Coronary artery (tissue), 2 donors: ENCODE data around the gene STON2.

Source experiments
- DNase-seq: peaks from one replicate; pipeline ENCODE4 v3.0.0-alpha.2; 2017; ENCODE audit warnings: low spot score
- H3K27ac ChIP-seq, 2 donors: fragments of 200-600 bp; sonication (generic); one replicate each; pipeline ENCODE4 v1.5.1; 2016 to 2019
- H3K4me3 ChIP-seq: fragments of 200-600 bp; sonication (generic); 2 replicates; pipeline ENCODE4 v1.5.1; 2016; ENCODE audit warnings: mild to moderate bottlenecking, moderate library complexity
- TF ChIP-seq, protein P1 (sequence below): fragments of 200-600 bp; sonication (generic); IDR thresholded peaks from one replicate; pipeline ENCODE4 v1.5.1; 2019; ENCODE audit warnings: antibody characterized with exemption

The STON2 gene

DNA sequence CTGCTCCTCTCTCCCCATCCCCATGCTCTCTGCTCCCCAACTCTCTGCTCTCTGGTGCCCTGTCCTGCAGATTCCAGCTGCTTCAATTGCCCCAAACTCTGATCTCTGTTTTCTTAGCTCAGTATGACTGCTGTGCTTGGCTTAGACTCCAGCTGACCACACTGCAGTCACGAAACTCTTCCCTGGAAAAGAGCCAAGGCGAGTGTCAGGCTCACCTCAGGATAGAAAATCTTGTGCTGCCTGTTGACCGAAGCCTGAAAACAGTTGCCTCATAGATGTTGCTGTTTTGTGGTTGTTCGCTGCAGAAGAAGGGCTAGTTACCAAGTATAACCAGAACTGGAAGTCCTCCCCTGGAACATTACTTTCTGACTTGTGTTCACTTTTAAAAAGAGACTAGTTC lies 6.7 kb upstream of the STON2 start:
- TF ChIP-seq, protein P1, sequence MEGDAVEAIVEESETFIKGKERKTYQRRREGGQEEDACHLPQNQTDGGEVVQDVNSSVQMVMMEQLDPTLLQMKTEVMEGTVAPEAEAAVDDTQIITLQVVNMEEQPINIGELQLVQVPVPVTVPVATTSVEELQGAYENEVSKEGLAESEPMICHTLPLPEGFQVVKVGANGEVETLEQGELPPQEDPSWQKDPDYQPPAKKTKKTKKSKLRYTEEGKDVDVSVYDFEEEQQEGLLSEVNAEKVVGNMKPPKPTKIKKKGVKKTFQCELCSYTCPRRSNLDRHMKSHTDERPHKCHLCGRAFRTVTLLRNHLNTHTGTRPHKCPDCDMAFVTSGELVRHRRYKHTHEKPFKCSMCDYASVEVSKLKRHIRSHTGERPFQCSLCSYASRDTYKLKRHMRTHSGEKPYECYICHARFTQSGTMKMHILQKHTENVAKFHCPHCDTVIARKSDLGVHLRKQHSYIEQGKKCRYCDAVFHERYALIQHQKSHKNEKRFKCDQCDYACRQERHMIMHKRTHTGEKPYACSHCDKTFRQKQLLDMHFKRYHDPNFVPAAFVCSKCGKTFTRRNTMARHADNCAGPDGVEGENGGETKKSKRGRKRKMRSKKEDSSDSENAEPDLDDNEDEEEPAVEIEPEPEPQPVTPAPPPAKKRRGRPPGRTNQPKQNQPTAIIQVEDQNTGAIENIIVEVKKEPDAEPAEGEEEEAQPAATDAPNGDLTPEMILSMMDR = no peak
- H3K27ac ChIP-seq = peak overlapping the region in 1 of 2 donors; percentile 2
- H3K4me3 ChIP-seq = no peak overlapping the region
- DNase-seq = no peak

DNA sequence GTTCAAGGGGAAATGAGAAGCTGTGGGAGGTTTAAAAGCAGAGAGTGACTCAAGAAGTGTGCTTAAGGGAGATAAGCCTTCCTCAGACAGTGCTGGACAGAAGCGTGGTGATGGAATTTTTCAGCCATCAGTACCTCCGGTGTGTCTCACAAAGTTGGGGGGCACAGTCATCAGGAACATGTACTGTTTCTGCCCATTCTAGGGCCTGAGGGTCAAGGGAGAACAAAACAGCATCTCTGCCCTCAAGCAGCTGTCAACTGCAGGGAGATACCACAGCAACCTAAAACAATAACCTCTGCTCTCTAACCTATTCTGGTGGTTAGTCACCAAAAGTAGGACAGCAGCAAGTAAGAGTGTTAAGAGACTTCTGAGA lies 2.0 kb upstream of the STON2 start:
- no peak for DNase-seq
- peak overlapping the region in 1 of 2 donors; percentile 74 for H3K27ac ChIP-seq
- no peak overlapping the region for H3K4me3 ChIP-seq
- TF ChIP-seq, protein P1 = no peak

DNA sequence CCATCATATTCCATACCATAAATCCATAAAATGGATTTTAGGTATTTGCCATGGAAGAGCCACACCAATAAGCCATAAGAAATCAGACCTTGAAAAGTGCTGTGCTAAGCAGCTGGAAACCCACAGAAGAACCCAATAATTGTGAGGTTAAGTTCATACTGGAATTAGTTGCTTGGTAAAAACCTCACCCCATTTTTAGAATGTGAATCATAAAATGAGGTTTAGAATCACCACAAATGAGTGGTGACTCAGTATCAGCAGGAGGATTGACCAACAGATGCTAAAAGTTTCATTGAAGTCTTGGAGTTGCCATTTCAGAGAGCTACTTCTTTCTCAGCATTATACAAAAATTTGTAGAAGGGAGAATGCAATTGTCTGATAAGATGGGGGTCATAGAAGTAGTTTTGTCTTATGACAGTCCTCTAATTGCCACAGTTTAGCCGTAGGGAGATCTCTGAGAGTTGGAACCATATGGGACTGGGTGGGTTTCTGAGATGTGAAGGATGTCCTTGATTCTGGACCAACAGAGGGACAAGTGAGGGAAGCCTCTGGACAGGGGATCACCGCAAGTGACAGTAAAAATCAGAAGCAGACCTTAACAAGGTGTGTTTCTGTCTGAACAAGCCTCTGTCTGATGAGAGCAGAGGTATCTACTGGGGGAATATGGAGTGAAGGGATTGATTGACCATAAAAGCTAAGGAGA lies 1.4 kb upstream of the STON2 start:
- no peak overlapping the region for H3K4me3 ChIP-seq
- peak overlapping the region in 1 of 2 donors; percentile 74 for H3K27ac ChIP-seq
- TF ChIP-seq, protein P1 = no peak
- no peak for DNase-seq

DNA sequence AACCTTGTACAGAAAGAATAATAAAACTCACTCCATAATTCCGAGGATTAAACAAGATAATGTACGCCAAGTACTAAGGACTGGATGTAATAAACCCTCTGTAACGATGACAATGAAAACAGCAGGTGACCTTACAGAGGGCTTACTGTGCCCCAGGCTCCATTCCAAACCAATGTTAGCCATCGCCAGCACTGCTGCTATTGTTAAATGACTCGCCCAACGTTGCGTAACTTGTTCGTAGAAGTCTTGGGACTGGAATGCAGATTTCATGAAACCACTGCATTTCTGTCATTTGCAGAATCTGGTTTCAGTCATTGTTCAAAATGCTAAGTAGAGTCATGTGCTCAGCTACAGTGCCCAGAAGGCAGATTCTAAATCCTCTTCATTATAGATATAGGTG lies 728 bp upstream of the STON2 start:
- Histone ChIP-seq H3K27ac (peak overlapping the region; percentile 9 to 74), H3K4me3 (no peak overlapping the region)

DNA sequence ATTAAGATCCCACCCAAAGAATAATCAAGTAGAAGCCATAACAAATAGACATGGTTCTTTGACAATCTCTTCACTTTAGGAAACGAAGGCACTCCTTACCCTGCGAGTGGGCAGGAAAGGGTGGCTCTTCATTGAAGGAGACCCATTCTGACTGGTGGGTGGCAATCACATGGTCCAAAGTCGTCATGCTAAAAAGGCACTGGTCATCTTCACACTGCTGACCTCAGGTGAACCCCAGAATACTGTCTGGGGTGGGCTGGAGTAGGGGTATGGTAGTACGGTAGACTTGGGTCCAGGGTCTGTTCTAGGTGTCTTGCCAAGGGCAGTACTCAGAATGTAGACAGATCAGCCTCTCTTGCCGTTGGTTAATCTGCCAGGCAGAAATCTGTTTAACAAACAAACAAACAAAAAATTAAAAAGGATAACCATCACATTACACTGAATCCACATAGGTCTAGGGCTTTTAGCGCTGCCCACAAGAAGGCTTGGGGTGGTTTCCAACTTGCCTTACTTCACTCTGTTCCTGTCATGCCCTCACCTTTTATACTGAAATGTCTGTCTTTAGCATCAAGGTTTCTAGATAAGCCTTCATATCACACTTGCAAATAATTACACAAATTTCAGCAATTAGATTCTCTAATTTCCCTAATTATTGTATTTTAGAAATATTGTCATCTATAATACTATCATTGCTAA lies 1.8 kb downstream of the STON2 start:
- no peak for DNase-seq
- no peak overlapping the region for H3K4me3 ChIP-seq
- H3K27ac ChIP-seq = no peak overlapping the region
- TF ChIP-seq, protein P1 = no peak

More for the DNA sequence above, 728 bp upstream of the STON2 start:
- DNase-seq = no peak
- TF ChIP-seq, protein P1 = no peak

DNA sequence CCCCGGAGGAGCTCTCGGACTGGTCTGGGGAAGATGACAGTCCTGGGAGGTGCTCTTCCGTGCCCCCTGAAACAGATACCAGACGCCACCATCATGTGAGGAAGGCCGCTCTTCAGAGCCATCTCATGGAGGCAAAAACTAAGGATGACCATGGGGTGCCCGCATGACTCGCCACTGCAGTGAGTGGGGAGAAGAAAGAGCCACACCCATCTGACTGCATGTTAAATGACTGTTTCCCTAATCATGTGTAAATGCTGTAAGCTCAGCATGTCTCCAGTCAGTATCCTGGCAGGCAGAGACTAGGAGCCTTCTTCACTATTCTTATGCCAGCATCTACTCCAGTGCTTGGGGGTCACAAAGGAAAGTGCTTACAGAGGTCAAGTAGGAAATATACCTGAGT lies 4.0 kb downstream of the STON2 start:
- TF ChIP-seq, protein P1 = no peak

DNA sequence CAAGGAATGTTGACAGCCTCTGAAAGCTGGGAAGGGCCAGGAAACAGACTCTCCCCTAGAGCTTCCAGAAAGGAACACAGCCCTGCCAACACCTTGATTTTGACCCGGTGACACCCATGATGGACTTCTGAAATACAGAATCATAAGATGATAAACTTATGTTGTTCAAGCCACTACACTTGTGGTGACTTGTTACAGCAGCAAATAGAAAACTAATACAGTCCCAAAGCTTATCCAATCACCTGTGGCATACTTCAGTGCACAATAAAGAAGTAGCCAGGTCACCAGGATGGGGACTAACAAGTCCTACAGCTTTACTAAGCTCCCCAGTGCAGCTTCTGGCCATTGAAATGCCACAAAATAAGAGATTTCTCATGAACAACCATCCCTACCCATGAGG lies 5.4 kb downstream of the STON2 start:
- TF ChIP-seq, protein P1 = no peak
- Histone ChIP-seq H3K27ac (no peak overlapping the region), H3K4me3 (no peak overlapping the region)
- DNase-seq = no peak

More for the DNA sequence above, 4.0 kb downstream of the STON2 start:
- Histone ChIP-seq H3K4me3 (no peak overlapping the region), H3K27ac (no peak overlapping the region)
- DNase-seq = no peak
